PC-3 (cell line): Measurements from ENCODE around the gene DHH.

Experiments
- EZH2 ChIP-seq: fragments of 300-600 bp; sonication (generic); IDR thresholded peaks from one replicate; pipeline ENCODE4 v1.6.1; 2017; ENCODE audit warnings: antibody characterized with exemption, mild to moderate bottlenecking, low read length; ENCODE audit not compliant: unreplicated experiment
- EZH2phosphoT487 ChIP-seq: fragments of 300-600 bp; sonication (generic); IDR thresholded peaks from 2 replicates; pipeline ENCODE4 v1.6.1; 2018; ENCODE audit warnings: mild to moderate bottlenecking, antibody characterized with exemption, low read length, borderline replicate concordance
- TF ChIP-seq, protein P1 (sequence below): fragments of 300-600 bp; sonication (generic); conservative IDR thresholded peaks from 2 replicates; pipeline ENCODE4 v1.5.1; 2017; ENCODE audit warnings: antibody characterized with exemption, low read depth, mild to moderate bottlenecking, low read length

DNA sequence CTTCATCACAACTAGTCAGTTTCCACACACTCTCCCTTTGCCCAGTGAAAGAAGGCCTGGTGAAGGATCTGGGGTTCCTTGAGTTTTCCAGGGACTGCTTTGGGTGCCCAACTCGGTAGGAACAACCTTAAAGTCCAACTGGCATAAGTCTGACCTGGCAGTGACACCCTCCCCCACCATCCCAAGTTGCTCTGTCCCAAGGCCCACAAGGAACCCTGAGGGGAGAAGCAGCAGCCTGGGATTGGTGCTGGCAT, 35.6 kb downstream of the DHH start:
- TF ChIP-seq, protein P1, sequence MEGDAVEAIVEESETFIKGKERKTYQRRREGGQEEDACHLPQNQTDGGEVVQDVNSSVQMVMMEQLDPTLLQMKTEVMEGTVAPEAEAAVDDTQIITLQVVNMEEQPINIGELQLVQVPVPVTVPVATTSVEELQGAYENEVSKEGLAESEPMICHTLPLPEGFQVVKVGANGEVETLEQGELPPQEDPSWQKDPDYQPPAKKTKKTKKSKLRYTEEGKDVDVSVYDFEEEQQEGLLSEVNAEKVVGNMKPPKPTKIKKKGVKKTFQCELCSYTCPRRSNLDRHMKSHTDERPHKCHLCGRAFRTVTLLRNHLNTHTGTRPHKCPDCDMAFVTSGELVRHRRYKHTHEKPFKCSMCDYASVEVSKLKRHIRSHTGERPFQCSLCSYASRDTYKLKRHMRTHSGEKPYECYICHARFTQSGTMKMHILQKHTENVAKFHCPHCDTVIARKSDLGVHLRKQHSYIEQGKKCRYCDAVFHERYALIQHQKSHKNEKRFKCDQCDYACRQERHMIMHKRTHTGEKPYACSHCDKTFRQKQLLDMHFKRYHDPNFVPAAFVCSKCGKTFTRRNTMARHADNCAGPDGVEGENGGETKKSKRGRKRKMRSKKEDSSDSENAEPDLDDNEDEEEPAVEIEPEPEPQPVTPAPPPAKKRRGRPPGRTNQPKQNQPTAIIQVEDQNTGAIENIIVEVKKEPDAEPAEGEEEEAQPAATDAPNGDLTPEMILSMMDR, result no peak
- TF ChIP-seq EZH2, result no peak
- TF ChIP-seq EZH2phosphoT487, result no peak
